ENCODE measurements around the gene ANKRD24.

DNA sequence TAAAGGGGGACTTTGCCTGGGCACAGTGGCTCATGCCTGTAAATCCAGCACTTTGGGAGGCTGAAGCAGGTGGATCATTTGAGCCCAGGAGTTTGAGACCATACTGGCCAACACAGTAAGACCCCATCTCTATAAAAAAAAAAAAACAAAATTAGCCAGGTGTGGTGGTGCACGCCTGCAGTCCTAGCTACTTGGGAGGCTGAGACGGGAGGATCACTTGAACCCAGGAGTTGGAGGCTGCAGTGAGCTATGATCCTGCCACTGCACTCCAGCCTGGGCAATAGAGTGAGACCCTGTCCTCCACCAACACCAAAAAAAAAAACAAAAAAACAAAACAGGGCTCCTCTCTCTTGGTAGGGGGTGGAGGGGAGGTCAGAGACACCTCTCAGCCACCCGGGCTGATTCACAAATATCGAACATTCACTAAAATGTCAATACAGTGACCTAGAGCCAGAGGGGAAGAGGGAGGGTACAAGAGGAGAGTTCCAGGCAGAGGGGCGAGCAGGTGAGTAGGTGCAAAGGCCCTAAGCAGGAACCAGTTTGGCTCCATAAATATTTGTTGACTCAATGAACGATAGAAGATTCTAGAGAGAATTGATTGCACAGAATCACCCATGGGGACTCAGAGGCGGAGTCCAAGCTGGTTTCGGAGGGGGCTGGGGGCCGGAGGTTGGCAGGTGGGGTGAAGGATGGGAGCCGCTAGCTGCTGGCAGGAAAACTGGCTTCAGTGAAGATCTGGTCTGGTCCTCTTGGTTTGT, 30.1 kb upstream of the ANKRD24 start:
- TF ChIP-seq RAD21 (conservative IDR thresholded peaks at IDR 0.05): no peak
- TF ChIP-seq, protein P1, sequence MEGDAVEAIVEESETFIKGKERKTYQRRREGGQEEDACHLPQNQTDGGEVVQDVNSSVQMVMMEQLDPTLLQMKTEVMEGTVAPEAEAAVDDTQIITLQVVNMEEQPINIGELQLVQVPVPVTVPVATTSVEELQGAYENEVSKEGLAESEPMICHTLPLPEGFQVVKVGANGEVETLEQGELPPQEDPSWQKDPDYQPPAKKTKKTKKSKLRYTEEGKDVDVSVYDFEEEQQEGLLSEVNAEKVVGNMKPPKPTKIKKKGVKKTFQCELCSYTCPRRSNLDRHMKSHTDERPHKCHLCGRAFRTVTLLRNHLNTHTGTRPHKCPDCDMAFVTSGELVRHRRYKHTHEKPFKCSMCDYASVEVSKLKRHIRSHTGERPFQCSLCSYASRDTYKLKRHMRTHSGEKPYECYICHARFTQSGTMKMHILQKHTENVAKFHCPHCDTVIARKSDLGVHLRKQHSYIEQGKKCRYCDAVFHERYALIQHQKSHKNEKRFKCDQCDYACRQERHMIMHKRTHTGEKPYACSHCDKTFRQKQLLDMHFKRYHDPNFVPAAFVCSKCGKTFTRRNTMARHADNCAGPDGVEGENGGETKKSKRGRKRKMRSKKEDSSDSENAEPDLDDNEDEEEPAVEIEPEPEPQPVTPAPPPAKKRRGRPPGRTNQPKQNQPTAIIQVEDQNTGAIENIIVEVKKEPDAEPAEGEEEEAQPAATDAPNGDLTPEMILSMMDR (IDR thresholded peaks at IDR 0.05; ENCODE audit: poor library complexity, severe bottlenecking): no peak
